Esophagus muscularis mucosa (tissue), 3 donors: ENCODE measurements around the gene NAGK.

ENCODE experiments used
- CTCF ChIP-seq, 3 experiments: fragments of 200-600 bp in 2 of 3; fragments of 450-650 bp in 1 of 3; sonication (generic) in 2 of 3; IDR thresholded peaks; one replicate each; pipeline ENCODE4 v1.5.1; 2017 to 2019; ENCODE audit warnings: antibody characterized with exemption in 3 of 3, mild to moderate bottlenecking in 2 of 3, moderate library complexity in 1 of 3
- POLR2A ChIP-seq: fragments of 450-650 bp; IDR thresholded peaks from one replicate; pipeline ENCODE4 v1.6.1; 2017; ENCODE audit warnings: antibody characterized with exemption, moderate library complexity, mild to moderate bottlenecking, low read depth

DNA sequence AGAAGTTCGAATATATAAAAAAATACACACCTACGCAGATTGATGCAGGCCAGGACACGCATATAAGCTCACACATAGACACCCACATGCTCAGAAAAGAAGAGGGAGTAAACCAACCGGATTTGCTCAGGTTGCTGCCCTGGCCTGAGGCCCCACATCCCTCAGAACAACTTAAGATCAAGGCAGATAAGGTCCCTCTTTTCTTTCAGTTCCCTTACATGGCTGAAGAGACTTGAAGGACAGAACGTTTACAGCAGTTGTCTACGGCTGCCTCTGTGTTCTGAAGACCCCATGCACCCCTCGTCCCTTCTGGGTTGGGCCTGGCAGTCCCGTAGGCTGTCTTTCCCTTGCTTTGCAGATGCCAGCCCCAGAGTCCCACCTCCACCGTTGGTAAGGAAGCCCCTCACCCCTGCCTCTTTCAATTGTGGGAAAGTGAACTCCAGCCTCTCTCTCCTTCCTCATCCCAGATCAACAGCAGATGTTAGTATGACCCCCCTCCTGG is 4.3 kb upstream of the NAGK start:
- TF ChIP-seq POLR2A = no peak
- TF ChIP-seq CTCF (IDR thresholded peaks at IDR 0.05) = no peak
